ENCODE data around the gene A2M.

GRCh38 chr12:9076733-9077132 lies 39.0 kb downstream of the A2M start:
- TF ChIP-seq CTCF (IDR thresholded peaks at IDR 0.05; ENCODE audit: insufficient read depth, low read depth, low read length) (no peak), EZH2 (IDR thresholded peaks at IDR 0.05; ENCODE audit: insufficient read depth, low read length) (no peak)
